ENCODE measurements around the gene RALGDS.

The RALGDS gene

GRCh38 chr9:133137451-133138231 lies 16.6 kb upstream of the RALGDS start:
- in situ Hi-C loops (cut with MboI; ENCODE audit: low sequenced_read_pairs), result no loop called here

- in situ Hi-C loops (cut with MboI; ENCODE audit: low sequenced_read_pairs), result no loop called here
Measured at GRCh38 chr9:133135146-133135745, 14.2 kb upstream of the RALGDS start.

- in situ Hi-C loops (cut with MboI; ENCODE audit: low sequenced_read_pairs), result no loop called here
Measured at GRCh38 chr9:133134388-133135145, 13.5 kb upstream of the RALGDS start.

DNA sequence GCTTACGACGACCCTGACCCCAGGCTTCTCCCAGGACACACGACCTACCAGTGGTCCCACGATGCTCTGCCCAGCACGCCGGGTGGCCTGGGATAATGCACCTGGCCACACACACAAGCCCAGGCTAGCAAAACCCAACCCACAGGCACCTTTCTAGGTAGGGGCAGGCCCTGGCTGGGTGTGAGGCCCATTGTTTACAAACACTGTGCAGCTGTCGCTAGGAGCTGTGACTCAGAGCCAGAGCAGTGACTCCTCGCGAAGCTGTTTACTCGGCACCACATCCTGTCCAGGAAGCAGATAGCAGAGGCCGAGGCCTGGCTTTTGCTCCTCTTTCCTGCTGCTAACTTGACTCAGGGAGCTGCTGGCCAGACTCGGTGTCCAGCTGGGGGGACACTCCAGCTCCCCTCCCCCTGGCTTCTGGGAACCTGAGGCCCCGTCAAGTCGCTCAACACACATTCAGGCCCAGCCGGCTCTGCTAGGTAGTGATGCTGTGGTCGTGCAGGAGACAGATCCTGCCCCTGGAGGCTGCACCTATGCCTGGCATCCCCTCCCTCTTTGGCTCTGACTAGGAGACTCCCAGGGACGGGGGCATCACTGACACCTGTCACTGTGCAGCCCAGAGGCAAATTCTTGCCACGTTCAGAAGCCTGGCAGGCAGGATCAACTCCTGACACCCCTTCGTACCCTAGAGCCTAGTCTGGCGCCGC lies 12.8 kb upstream of the RALGDS start:
- in situ Hi-C loops (cut with MboI; ENCODE audit: low sequenced_read_pairs), result no loop called here

GRCh38 chr9:133132174-133132573 lies 11.1 kb upstream of the RALGDS start:
- in situ Hi-C loops (cut with MboI; ENCODE audit: low sequenced_read_pairs), result no loop called here

DNA sequence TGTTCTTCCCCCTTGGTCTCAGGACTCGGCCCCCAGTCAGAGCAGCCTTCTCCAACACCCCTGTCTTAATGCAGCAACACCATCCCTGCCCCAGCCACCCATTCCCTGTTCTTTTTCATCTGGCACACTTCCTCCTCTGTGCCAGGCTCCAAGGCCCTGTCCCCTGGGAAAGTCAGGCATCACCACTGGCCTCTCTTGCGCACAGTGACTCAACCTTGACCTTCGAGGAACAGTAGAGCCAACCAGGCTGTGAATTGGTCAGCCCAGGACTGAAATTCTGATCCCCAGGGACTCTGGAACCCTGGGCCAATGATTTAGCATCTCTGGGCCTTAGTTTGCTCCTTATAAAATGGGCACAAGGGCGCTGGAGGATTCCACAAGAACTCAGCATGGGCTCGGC lies 10.5 kb upstream of the RALGDS start:
- in situ Hi-C loops (cut with MboI; ENCODE audit: low sequenced_read_pairs), result no loop called here

DNA sequence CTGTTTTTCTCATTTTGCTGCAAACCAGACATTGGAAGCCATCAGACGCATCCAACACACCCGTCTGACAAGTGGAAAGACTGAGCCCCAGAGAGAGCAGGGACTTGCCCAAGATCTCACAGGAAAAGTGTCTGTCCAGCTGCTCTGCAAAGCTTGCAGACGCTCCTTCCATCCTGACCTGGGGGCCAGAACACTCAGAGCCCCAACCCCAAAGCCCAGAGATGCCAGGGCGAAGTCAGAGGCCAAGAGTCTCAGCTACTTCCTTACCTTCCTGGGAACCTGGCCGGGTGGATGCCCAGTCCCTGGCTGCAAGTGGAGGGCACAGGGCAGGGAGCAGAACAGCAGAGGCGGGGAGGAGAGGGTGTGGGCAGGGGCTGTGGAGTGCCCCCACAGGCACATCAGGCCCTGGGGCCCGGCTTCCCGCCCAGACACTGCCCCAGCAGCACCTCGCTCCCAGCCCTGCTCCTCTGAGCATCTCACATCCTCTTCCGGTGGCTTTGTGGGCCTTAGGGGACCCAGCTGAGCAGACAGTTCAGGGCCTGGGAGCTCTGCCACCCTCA lies 9.7 kb upstream of the RALGDS start:
- in situ Hi-C loops (cut with MboI; ENCODE audit: low sequenced_read_pairs), result no loop called here

GRCh38 chr9:133129001-133129795 lies 8.2 kb upstream of the RALGDS start:
- in situ Hi-C loops (cut with MboI; ENCODE audit: low sequenced_read_pairs), result no loop called here

DNA sequence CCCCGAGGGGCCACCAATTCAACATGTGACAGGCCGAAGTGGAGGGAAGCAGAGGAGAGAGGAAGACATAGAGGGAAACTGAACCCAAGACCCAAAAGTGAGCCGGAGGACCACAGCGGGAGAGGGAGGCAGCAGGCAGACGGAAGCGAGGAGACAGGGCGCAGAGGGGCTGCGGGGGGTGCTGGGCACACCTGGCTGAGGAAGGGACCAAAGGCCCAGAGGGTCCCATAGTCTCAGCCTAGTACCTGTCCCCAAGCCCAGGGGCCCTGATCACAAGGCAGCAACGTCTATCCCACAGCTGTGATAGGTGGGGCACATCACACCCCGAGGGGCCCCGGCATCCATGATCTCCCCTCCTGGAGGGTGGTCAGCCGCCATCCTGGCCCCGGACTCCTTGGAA lies 7.1 kb upstream of the RALGDS start:
- in situ Hi-C loops (cut with MboI; ENCODE audit: low sequenced_read_pairs), result no loop called here

DNA sequence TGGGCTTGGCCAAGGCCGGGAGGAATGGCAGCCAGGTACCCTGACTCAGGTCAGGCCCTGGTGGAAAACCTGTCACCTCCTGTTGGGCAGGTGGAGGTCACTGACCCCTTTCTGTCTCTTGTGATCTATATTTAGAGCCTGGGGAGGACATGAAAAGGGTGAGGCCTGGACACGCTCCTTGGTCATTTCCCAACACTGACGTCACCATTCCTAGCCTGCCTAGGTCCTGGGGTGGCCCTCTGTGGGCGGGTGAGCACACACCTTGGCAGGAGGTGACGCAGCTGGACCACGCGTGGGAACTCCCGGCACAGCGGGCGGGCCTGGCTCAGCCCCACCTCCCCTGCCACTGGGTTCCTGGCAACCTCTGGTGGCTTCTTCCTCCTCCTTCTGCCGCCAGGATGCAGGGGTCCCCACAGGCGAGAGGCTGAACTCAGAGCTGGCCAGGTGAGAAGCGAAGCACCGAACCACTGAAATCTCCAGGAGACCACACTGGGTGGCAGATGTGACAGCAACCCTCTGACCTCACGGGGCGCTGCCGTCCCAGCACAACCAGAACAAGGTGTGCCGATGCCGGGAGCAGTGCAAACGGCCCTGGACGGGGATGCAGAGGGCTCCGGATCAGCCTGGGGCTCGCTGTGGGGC lies 6.4 kb upstream of the RALGDS start:
- in situ Hi-C loops (cut with MboI; ENCODE audit: low sequenced_read_pairs), result no loop called here

DNA sequence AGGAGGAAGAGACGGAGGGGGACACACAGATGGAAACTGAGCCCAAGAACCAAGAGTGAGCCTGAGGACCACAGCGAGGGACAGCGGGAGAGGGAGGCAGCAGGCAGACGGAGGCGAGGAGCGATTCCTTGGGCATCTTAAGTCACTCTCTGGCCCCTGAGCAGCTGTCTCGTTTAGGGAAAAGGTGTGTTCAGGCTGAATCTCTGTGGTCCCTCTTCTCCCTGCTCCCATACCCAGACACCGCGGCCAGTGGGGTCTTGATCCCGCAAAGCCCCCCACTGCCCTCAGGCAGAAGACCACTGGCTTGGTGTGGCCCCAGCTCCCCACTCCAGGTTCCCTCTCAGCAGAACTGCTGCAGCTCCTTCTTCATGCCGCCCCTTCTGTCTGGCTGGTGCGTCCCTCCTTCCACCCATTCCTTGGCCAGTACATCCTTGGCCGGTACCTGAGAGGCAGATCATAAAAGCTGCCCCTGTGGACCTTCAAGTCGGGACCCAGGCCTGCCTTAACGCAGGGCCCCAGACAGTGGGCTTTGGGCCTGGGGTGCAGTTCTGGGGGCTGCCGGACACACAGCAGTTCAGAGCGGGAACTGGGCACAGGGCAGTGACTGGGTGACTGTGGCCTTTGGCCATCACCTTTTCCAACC lies 5.8 kb upstream of the RALGDS start:
- in situ Hi-C loops (cut with MboI; ENCODE audit: low sequenced_read_pairs), result no loop called here

DNA sequence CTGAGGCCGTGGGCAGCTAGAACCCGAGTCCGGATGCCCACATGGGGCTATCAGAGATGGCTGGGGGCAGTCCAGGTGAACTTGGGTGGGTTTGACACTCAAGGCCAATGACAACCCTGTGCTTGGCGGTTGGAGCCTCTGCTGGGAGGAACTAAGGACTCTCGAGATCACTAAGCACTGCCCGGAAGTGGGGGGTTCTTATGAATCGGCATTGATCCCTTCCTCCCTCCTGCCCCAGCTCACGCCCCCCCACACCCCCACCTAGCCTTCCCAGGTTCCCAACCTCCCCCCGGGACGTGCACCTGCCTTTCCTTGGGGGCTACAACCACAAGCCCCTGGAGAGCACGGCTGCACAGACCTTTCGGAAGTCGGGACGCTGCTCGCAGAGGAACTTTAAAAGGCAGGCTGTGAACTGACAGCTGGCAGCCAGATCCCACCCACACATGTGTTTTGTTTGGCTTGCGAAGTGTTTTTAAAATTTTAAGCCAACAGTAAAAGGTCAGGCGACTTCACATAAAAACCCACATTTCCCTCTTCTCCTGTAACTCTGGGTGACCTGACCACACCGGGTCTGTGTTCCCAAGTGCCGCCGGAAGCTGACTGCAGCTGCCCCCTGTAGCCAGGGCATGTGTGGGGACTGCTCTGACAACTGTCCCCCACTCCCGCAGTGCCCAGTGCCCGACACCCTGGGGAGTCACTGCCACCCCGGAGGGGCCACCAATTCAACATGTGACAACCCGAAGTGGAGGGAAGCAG lies 5.1 kb upstream of the RALGDS start:
- in situ Hi-C loops (cut with MboI; ENCODE audit: low sequenced_read_pairs), result no loop called here

- in situ Hi-C loops (cut with MboI; ENCODE audit: low sequenced_read_pairs), result no loop called here
Measured at GRCh38 chr9:133124907-133125275, 3.9 kb upstream of the RALGDS start.

- in situ Hi-C loops (cut with MboI; ENCODE audit: low sequenced_read_pairs), result no loop called here
Measured at GRCh38 chr9:133124123-133124906, 3.3 kb upstream of the RALGDS start.

GRCh38 chr9:133122935-133123611 lies 2.0 kb upstream of the RALGDS start:
- in situ Hi-C loops (cut with MboI; ENCODE audit: low sequenced_read_pairs), result no loop called here

- in situ Hi-C loops (cut with MboI; ENCODE audit: low sequenced_read_pairs), result no loop called here
Measured at GRCh38 chr9:133122605-133122934, 1.5 kb upstream of the RALGDS start.

DNA sequence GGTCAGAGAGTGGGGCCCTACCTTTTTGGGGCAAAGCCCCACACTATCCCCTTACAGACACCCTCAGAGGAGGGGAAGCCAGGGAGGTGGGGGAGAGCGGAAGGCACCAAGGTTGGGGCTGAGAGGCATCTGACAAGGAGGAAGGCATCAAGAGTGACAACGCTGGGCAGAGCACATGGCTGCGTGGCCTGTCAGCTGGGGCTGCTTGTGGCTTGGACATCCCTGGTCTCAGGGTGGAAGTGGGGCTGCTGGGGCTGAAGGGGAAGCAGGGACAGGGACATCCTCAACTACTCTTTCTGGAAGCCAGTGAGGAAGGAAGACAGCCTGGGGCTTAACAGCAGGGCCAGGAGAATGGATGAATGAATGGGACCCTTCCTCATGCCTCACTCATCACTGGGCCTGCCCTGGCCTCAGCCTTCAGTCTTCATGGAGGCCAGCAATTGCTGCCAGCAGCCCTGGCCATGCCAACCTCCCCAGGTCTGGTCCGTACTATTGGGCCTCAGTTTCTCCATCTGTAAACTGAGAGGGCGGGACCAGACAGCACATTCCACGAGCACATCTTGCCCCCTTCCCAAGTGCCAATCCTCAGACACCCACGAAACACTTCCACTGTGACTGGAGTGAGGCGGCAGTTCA lies 993 bp upstream of the RALGDS start:
- in situ Hi-C loops (cut with MboI; ENCODE audit: low sequenced_read_pairs), result no loop called here

Measured in HL-60/S4 treated with retinoic acid at 250 ng/mL for 4 days and 3 days (cell line).